Endothelial cell of umbilical vein (primary cell): ENCODE data around the gene VPS9D1. TPM values are rescaled to one million over a fixed set of nuclear protein-coding genes. Genes with fewer than 3 reads are reported as not detected.

Experiments used
- BruUV-seq: library from RNA; stranded (reverse); fragments of 400-500 nt; replicated peaks from 2 replicates; lab custom pipeline; 2021; lab: Mats Ljungman, UMichigan
- CTCF ChIA-PET: fragments of 300-600, 350-600 bp; sonication (Branson Sonifier 250); formaldehyde crosslinking; loops from one replicate; lab custom pipeline; 2021; ENCODE audit warnings: antibody characterized with exemption, inconsistent platforms; lab: Charles Lee
- POLR2A ChIA-PET: fragments of 300-600, 350-600 bp; sonication (Branson Sonifier 250); formaldehyde crosslinking; loops from one replicate; lab custom pipeline; 2021; ENCODE audit warnings: antibody characterized with exemption, inconsistent platforms; lab: Charles Lee
- DNase-seq: peaks from one replicate; pipeline ENCODE4 v3.0.0-alpha.2; 2011; ENCODE audit warnings: low read depth, low spot score
- FAIRE-seq: peaks from 2 replicates; lab custom pipeline; 2011; peaks lifted over from hg19 to GRCh38; lab: Jason Lieb, UNC
- H2AFZ ChIP-seq: 2 replicates; pipeline ENCODE4 v1.6.0; 2012; ENCODE audit warnings: low read depth, low read length, control low read depth, inconsistent platforms
- H3K27ac ChIP-seq: 2 replicates; pipeline ENCODE4 v1.5.1; 2011; ENCODE audit warnings: low read depth, mild to moderate bottlenecking, control low read depth, low read length, moderate library complexity; ENCODE audit not compliant: insufficient read depth
- H3K27me3 ChIP-seq, 2 experiments: 2 replicates each; pipeline versions ENCODE4 v1.6.0 to v1.6.1; 2011; ENCODE audit warnings: low read length in 2 of 2, mixed read lengths in 1 of 2; ENCODE audit not compliant: control insufficient read depth in 2 of 2, insufficient read depth in 2 of 2
- H3K36me3 ChIP-seq, 2 experiments: 2 replicates in 1 of 2; 3 replicates in 1 of 2; pipeline ENCODE4 v1.5.1; 2011; ENCODE audit warnings: low read length in 2 of 2, mild to moderate bottlenecking in 1 of 2, moderate library complexity in 1 of 2; ENCODE audit not compliant: control insufficient read depth in 2 of 2, insufficient read depth in 2 of 2; ENCODE audit errors: extremely low read depth in 1 of 2
- H3K4me1 ChIP-seq: 3 replicates; pipeline ENCODE4 v1.5.1; 2011; ENCODE audit warnings: mild to moderate bottlenecking, low read length; ENCODE audit not compliant: control insufficient read depth, insufficient read depth; ENCODE audit errors: extremely low read depth
- H3K4me2 ChIP-seq: 2 replicates; pipeline ENCODE4 v1.6.1; 2011; ENCODE audit warnings: low read length, control low read depth, mixed read lengths; ENCODE audit not compliant: insufficient read depth
- H3K4me3 ChIP-seq, 3 experiments: fragments of 200-600 bp in 1 of 3; sonication (generic), shearing (Covaris generic) in 1 of 3; replicated peaks in 1 of 3; 2 replicates each; pipeline ENCODE4 v1.5.1; 2011 to 2016; ENCODE audit warnings: control low read depth in 3 of 3, low read length in 3 of 3, mild to moderate bottlenecking in 2 of 3, inconsistent platforms in 1 of 3, low read depth in 1 of 3, moderate library complexity in 1 of 3; ENCODE audit not compliant: insufficient read depth in 1 of 3
- H3K79me2 ChIP-seq: 2 replicates; pipeline ENCODE4 v1.6.0; 2012; ENCODE audit warnings: low read length, inconsistent platforms; ENCODE audit not compliant: control insufficient read depth, insufficient read depth
- H3K9ac ChIP-seq: replicated peaks from 2 replicates; pipeline ENCODE3; 2011; ENCODE audit warnings: low read length, control low read depth; ENCODE audit not compliant: insufficient read depth; ENCODE audit errors: extremely low read depth
- H3K9me1 ChIP-seq: replicated peaks from 3 replicates; pipeline ENCODE4 v1.6.0; 2011; ENCODE audit warnings: mild to moderate bottlenecking, low read length; ENCODE audit not compliant: control insufficient read depth, insufficient read depth; ENCODE audit errors: extremely low read depth
- H3K9me3 ChIP-seq: replicated peaks from 2 replicates; pipeline ENCODE4 v1.5.1; 2012; ENCODE audit warnings: low read length, inconsistent platforms; ENCODE audit not compliant: control insufficient read depth, insufficient read depth
- H4K20me1 ChIP-seq: replicated peaks from 2 replicates; pipeline ENCODE3; 2011; ENCODE audit warnings: mild to moderate bottlenecking, low read length; ENCODE audit not compliant: control insufficient read depth, insufficient read depth; ENCODE audit errors: extremely low read depth
- EZH2 ChIP-seq: IDR thresholded peaks from 2 replicates; pipeline ENCODE4 v1.6.1; 2012; ENCODE audit warnings: borderline replicate concordance, low read depth, mild to moderate bottlenecking, moderate library complexity, low read length, inconsistent platforms; ENCODE audit not compliant: severe bottlenecking
- FOS ChIP-seq: IDR thresholded peaks from 2 replicates; pipeline ENCODE4 v1.6.1; 2011; ENCODE audit warnings: mild to moderate bottlenecking, low read length, moderate library complexity, borderline replicate concordance; ENCODE audit not compliant: insufficient read depth
- GATA2 ChIP-seq: IDR thresholded peaks from 2 replicates; pipeline ENCODE4 v1.7.0; 2011; ENCODE audit warnings: low read depth, mild to moderate bottlenecking, moderate library complexity, mixed read lengths, low read length; ENCODE audit not compliant: insufficient read length, insufficient read depth
- JUN ChIP-seq: IDR thresholded peaks from 2 replicates; pipeline ENCODE4 v1.6.1; 2011; ENCODE audit warnings: borderline replicate concordance, low read depth; ENCODE audit not compliant: insufficient read length, insufficient read depth
- MAX ChIP-seq: IDR thresholded peaks from 2 replicates; pipeline ENCODE4 v1.6.1; 2011; ENCODE audit not compliant: insufficient read depth, insufficient read length
- MYC ChIP-seq: IDR thresholded peaks from one replicate; pipeline ENCODE4 v1.6.1; 2011; ENCODE audit warnings: mild to moderate bottlenecking, low read depth, low read length
- POLR2A ChIP-seq: IDR thresholded peaks from 2 replicates; pipeline ENCODE4 v1.6.1; 2012; ENCODE audit warnings: low read depth, mild to moderate bottlenecking, control low read depth, low read length
- POLR2AphosphoS5 ChIP-seq: IDR thresholded peaks from 2 replicates; pipeline ENCODE4 v1.6.1; 2012; ENCODE audit warnings: low read depth, mild to moderate bottlenecking, control low read depth, low read length, moderate library complexity; ENCODE audit not compliant: insufficient read depth
- dilution Hi-C: fragments of 300-500 bp; cut with MboI; formaldehyde crosslinking; loops from one replicate; pipeline ENCODE4 v1.15.0; 2019; ENCODE audit warnings: low sequenced_read_pairs; ENCODE audit not compliant: extremely low pct_ligation_motif_present
- intact Hi-C: fragments of 100-400 bp; cut with micrococcal nuclease; formaldehyde crosslinking; loops from one replicate; pipeline ENCODE4 v1.10.0; 2022
- polyA plus RNA-seq, 4 experiments: library from polyadenylated mRNA; depleted of rRNA in 3 of 4; stranded (reverse) in 3 of 4; unstranded in 1 of 4; fragments of >200 nt; gene quantifications; 2 replicates each; pipeline versions ENCODE4 v1.2.1 to v1.2.3, GENCODE V29; 2011 to 2012; ENCODE audit warnings: missing spikeins in 1 of 4
- total RNA-seq: library from RNA; stranded (reverse); gene quantifications from 2 replicates; pipeline ENCODE4 v1.2.3, GENCODE V29; 2021
- TF ChIP-seq, protein P1 (sequence below), 2 donors: IDR thresholded peaks; 1 replicate in 1 of 2; 2 replicates in 1 of 2; pipeline ENCODE4 v1.5.1; 2011; ENCODE audit warnings: low read length in 2 of 2, mild to moderate bottlenecking in 2 of 2, moderate library complexity in 2 of 2, control low read depth in 1 of 2, inconsistent platforms in 1 of 2, low read depth in 1 of 2; ENCODE audit not compliant: insufficient read depth in 1 of 2; ENCODE audit errors: extremely low read depth in 1 of 2

Gene VPS9D1
- total and polyA plus RNA-seq, 2 donors (not counting 3 experiments of a cell fraction or from before 2014, with no cell fraction given): 15.5 to 17.3 TPM

DNA sequence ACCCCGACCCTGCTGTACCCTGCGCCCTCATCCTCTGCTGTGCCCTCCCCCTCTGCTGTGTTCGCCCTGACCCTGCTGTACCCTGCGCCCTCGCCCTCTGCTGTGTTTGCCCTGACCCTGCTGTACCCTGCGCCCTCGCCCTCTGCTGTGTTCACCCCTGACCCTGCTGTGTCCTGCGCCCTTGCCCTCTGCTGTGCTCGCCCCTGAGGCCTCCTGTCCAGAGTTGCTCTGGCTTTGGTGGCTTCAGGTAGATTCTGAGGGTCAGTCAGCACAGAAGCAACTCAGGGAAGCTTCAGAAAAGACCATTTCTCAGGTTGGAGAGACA lies 12.2 kb upstream of the VPS9D1 start:
- H3K36me3 ChIP-seq: peaks cover 15 to 61% of the 10 kb centered on the region in 2 experiments
- H3K27me3 ChIP-seq: no peaks in the 10 kb centered on the region
- no peaks in the 10 kb centered on the region for H3K9me3 ChIP-seq
- peaks cover under 1% of the 10 kb centered on the region for H3K79me2 ChIP-seq
- H3K9me1 ChIP-seq: no peaks in the 10 kb centered on the region
- H2AFZ ChIP-seq: no peak overlapping the region
- dilution Hi-C loops (no loop called here), intact Hi-C loops (no loop called here)
- no TSS peak for BruUV-seq
- no peaks in the 10 kb centered on the region for H4K20me1 ChIP-seq
- no peak overlapping the region for H3K27ac ChIP-seq
- ChIA-PET POLR2A (no interaction called here), CTCF (interaction anchor here (1.4 kb wide), 1 partner anchor 27 kb away, joined by 8 read pairs; no protein-coding TSS in a partner anchor)
- DNase-seq (no peak), FAIRE-seq (peak; percentile 35)
- H3K9ac ChIP-seq: no peak overlapping the region
- H3K4me2 ChIP-seq: no peak overlapping the region
- H3K4me3 ChIP-seq: no peak overlapping the region
- TF ChIP-seq GATA2 (no peak), MAX (no peak), JUN (no peak), EZH2 (no peak), FOS (no peak), MYC (no peak), POLR2A (no peak), POLR2AphosphoS5 (no peak)
- TF ChIP-seq, protein P1, sequence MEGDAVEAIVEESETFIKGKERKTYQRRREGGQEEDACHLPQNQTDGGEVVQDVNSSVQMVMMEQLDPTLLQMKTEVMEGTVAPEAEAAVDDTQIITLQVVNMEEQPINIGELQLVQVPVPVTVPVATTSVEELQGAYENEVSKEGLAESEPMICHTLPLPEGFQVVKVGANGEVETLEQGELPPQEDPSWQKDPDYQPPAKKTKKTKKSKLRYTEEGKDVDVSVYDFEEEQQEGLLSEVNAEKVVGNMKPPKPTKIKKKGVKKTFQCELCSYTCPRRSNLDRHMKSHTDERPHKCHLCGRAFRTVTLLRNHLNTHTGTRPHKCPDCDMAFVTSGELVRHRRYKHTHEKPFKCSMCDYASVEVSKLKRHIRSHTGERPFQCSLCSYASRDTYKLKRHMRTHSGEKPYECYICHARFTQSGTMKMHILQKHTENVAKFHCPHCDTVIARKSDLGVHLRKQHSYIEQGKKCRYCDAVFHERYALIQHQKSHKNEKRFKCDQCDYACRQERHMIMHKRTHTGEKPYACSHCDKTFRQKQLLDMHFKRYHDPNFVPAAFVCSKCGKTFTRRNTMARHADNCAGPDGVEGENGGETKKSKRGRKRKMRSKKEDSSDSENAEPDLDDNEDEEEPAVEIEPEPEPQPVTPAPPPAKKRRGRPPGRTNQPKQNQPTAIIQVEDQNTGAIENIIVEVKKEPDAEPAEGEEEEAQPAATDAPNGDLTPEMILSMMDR (IDR thresholded peaks at IDR 0.05; ENCODE audit: extremely low read depth in 1 of 2, insufficient read depth in 1 of 2, low read depth in 1 of 2, low read length in 2 of 2): no peak
- no peaks in the 10 kb centered on the region for H3K4me1 ChIP-seq
